H1 (cell line): ENCODE data around the gene ARHGAP5. TPM values are rescaled to one million over a fixed set of nuclear protein-coding genes. Genes with fewer than 3 reads are reported as not detected.

ENCODE experiments used
- BRCA1 ChIP-seq: IDR thresholded peaks from 2 replicates; pipeline ENCODE4 v1.6.1; 2012; ENCODE audit warnings: low read depth, low read length, improper control_type of control experiment
- CREB1 ChIP-seq: IDR thresholded peaks from 2 replicates; pipeline ENCODE4 v1.6.1; 2012; ENCODE audit warnings: inconsistent platforms
- NRF1 ChIP-seq: IDR thresholded peaks from 2 replicates; pipeline ENCODE4 v1.6.1; 2011; ENCODE audit warnings: mild to moderate bottlenecking, low read depth, low read length, improper control_type of control experiment
- POLR2AphosphoS5 ChIP-seq: IDR thresholded peaks from 2 replicates; pipeline ENCODE4 v1.6.1; 2011; ENCODE audit warnings: low read depth, low read length
- SRF ChIP-seq: IDR thresholded peaks from 2 replicates; pipeline ENCODE4 v1.6.1; 2011; ENCODE audit warnings: mild to moderate bottlenecking, low read depth, low read length, moderate library complexity
- polyA plus RNA-seq, 7 experiments: library from polyadenylated mRNA; depleted of rRNA in 3 of 7; stranded (reverse) in 5 of 7; unstranded in 2 of 7; fragments of >200 nt in 5 of 7; fragments of 200-250 nt in 2 of 7; gene quantifications; 1 replicate in 5 of 7; 2 replicates in 1 of 7; 4 replicates in 1 of 7; pipeline versions ENCODE4 v1.2.1 to v1.2.3, GENCODE V29; 2011 to 2013; ENCODE audit warnings: missing spikeins in 2 of 7, mixed read lengths in 2 of 7
- total RNA-seq: library from RNA; stranded (reverse); fragmentation: NEBNext Ultra II Directional; extraction: Animal tissue kit (Norgen Biotek cat#: 25700); gene quantifications from 2 replicates; pipeline ENCODE4 v1.2.1, GENCODE V29; 2021

ARHGAP5 gene
- total and polyA plus RNA-seq, 2 of the 8 experiments (the other 6 are each of a cell fraction or from before 2014, with no cell fraction given) = 7.8 to 77.3 TPM

DNA sequence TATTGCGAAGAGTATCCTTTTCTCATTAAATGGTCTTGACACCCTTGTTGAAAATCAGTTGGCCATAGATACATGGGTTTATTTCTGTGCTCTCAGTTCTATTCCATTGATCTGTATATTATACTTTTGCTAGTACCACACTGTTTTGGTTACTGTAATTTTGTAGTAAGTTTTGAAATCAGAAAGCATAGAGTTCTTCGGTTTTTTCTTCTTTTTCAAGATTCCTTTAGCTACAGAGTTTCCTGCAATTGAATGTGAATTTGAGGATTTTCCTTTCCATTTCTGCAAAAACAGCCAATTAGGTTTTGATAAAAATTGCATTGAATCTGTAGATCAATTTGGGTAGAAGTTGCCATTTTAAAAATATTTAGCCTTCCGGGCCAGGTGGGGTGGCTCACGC lies 60.2 kb downstream of the ARHGAP5 start (continued):
- TF ChIP-seq NRF1 (no peak), POLR2AphosphoS5 (no peak), SRF (no peak), CREB1 (no peak), BRCA1 (no peak)
